ENCODE data around the gene ATP13A4. TPM values are rescaled to one million over a fixed set of nuclear protein-coding genes. Genes with fewer than 3 reads are reported as not detected.

Gene ATP13A4
- total RNA-seq, 4 donors from 2014 or later, result 0.56 TPM; not detected in 3

DNA sequence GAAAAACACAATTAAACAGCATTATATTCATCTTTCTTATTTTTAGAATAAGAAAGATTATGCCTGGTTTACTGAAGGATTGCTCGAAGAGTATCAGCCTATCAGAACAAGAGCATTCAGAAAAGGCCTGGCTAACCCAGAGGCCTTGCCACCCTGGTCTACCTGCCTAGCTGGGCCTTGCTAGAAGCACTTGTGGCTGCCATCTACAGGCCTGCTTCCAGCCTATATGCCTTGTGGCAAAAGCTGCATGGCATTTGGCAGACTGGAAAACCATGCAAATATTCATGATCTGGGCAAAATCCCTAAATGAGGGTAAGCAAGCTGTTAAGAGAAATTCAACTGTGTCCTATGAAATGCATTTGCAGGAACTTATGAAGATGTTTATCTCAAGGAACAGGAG is 9.3 kb upstream of the ATP13A4 start:
- ATAC-seq (no peak), DNase-seq (no peak)
- no peaks in the 10 kb centered on the region for H3K9me3 ChIP-seq
- no peaks in the 10 kb centered on the region for H3K36me3 ChIP-seq
- no peaks in the 10 kb centered on the region for H3K27me3 ChIP-seq
- no peak overlapping the region for H3K27ac ChIP-seq
- intact Hi-C loops (cut with DNase I; ENCODE audit: low total_unique reads) (no loop called here), in situ Hi-C loops (cut with MboI; ENCODE audit: low sequenced_read_pairs in 4 of 4) (loop anchor here (10.0 to 25.0 kb wide), 8 partner anchors 352 to 1102 kb away; no protein-coding TSS in a partner anchor)
- H3K4me1 ChIP-seq, result no peaks in the 10 kb centered on the region
- no peak overlapping the region for H3K4me3 ChIP-seq
- no peak for TF ChIP-seq POLR2A (IDR thresholded peaks at IDR 0.05)
- TF ChIP-seq, protein P1, sequence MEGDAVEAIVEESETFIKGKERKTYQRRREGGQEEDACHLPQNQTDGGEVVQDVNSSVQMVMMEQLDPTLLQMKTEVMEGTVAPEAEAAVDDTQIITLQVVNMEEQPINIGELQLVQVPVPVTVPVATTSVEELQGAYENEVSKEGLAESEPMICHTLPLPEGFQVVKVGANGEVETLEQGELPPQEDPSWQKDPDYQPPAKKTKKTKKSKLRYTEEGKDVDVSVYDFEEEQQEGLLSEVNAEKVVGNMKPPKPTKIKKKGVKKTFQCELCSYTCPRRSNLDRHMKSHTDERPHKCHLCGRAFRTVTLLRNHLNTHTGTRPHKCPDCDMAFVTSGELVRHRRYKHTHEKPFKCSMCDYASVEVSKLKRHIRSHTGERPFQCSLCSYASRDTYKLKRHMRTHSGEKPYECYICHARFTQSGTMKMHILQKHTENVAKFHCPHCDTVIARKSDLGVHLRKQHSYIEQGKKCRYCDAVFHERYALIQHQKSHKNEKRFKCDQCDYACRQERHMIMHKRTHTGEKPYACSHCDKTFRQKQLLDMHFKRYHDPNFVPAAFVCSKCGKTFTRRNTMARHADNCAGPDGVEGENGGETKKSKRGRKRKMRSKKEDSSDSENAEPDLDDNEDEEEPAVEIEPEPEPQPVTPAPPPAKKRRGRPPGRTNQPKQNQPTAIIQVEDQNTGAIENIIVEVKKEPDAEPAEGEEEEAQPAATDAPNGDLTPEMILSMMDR (IDR thresholded peaks at IDR 0.05 in 4 of 5, conservative IDR thresholded peaks at IDR 0.05 in 1 of 5), result no peak

DNA sequence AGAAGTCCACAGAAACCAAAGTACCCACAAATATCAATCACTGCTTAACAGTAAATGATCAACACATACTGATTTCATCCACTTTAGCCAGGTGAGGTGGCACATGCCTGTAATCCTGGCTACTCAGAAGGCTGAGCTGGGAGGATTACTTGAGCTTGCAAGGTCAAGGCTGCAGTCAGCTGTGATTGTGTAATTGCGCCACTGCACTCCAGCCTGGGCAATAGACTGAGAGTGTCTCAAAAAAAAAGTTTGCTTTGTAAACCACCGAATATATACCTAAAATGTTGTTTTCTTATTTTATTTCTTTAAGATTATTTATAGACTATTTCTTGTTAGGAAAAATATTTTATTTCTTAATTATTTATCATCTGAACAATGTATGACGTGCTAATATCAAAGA is 8.7 kb upstream of the ATP13A4 start:
- in situ Hi-C loops (cut with MboI; ENCODE audit: low sequenced_read_pairs in 4 of 4), result loop anchor here (10.0 to 25.0 kb wide), 8 partner anchors 351 to 1101 kb away; no protein-coding TSS in a partner anchor
- Histone ChIP-seq H3K9me3 (no peaks in the 10 kb centered on the region), H3K36me3 (no peaks in the 10 kb centered on the region), H3K27ac (no peak overlapping the region), H3K4me1 (no peaks in the 10 kb centered on the region), H3K4me3 (no peak overlapping the region), H3K27me3 (no peaks in the 10 kb centered on the region)
- intact Hi-C loops (cut with DNase I; ENCODE audit: low total_unique reads), result no loop called here
- DNase-seq (no peak), ATAC-seq (no peak)
- TF ChIP-seq POLR2A (IDR thresholded peaks at IDR 0.05), result no peak
- TF ChIP-seq, protein P1 (IDR thresholded peaks at IDR 0.05 in 4 of 5, conservative IDR thresholded peaks at IDR 0.05 in 1 of 5), result no peak

DNA sequence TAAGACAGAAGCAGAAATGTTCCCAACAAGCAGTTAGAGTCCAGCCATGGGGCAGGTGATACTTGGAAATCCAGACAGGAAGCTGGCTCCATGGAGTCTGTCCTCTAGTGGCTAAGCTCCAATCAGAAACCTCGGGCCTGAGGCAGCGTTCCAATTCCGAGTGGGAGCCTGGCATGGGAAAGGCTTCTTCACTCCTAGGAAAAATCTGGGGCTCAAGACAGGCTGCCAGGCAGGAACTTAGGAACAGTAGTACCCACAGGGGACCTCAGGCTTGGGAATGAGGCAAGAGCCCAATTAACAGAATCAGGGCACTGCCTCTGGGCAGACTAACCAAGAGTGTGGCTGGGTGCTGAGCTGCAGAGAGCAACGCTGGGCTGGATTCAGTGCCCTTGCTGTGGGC is 6.2 kb upstream of the ATP13A4 start:
- TF ChIP-seq, protein P1 (IDR thresholded peaks at IDR 0.05 in 4 of 5, conservative IDR thresholded peaks at IDR 0.05 in 1 of 5), result no peak
- no peak for TF ChIP-seq POLR2A (IDR thresholded peaks at IDR 0.05)
- ATAC-seq (no peak), DNase-seq (no peak)
- no peak overlapping the region for H3K4me3 ChIP-seq
- no peaks in the 10 kb centered on the region for H3K9me3 ChIP-seq
- in situ Hi-C loops (cut with MboI; ENCODE audit: low sequenced_read_pairs in 4 of 4), result loop anchor here (10.0 to 25.0 kb wide), 8 partner anchors 349 to 1099 kb away; no protein-coding TSS in a partner anchor
- no peaks in the 10 kb centered on the region for H3K27me3 ChIP-seq
- no peaks in the 10 kb centered on the region for H3K4me1 ChIP-seq
- H3K27ac ChIP-seq, result no peak overlapping the region
- H3K36me3 ChIP-seq, result no peaks in the 10 kb centered on the region
- intact Hi-C loops (cut with DNase I; ENCODE audit: low total_unique reads), result no loop called here

DNA sequence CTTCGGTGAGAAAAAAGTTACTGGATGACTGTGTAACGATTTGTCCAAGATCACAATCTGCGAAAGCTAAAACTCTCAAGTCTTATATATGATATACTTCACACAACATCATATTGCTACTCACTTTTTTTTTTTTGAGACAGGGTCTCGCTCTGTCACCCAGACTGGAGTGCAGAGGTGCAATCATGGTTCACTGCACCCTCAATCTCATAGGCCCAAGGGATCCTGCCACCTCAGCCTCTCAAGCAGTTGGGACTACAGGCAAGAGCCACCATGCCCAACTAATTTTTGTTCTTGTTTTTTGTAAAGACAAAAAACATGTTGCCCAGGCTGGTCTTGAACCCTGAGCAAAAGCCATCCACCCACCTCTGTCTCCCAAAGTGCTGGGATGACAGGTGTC is 5.4 kb upstream of the ATP13A4 start:
- DNase-seq, result no peak
- Histone ChIP-seq H3K27me3 (no peaks in the 10 kb centered on the region), H3K4me3 (no peak overlapping the region), H3K36me3 (no peaks in the 10 kb centered on the region), H3K27ac (no peak overlapping the region), H3K9me3 (no peaks in the 10 kb centered on the region), H3K4me1 (no peaks in the 10 kb centered on the region)
- intact Hi-C loops (cut with DNase I; ENCODE audit: low total_unique reads) (no loop called here), in situ Hi-C loops (cut with MboI; ENCODE audit: low sequenced_read_pairs in 4 of 4) (loop anchor here (10.0 to 25.0 kb wide), 8 partner anchors 348 to 1098 kb away; no protein-coding TSS in a partner anchor)
- TF ChIP-seq, protein P1 (IDR thresholded peaks at IDR 0.05 in 4 of 5, conservative IDR thresholded peaks at IDR 0.05 in 1 of 5), result no peak
- no peak for TF ChIP-seq POLR2A (IDR thresholded peaks at IDR 0.05)
- no peak for ATAC-seq

DNA sequence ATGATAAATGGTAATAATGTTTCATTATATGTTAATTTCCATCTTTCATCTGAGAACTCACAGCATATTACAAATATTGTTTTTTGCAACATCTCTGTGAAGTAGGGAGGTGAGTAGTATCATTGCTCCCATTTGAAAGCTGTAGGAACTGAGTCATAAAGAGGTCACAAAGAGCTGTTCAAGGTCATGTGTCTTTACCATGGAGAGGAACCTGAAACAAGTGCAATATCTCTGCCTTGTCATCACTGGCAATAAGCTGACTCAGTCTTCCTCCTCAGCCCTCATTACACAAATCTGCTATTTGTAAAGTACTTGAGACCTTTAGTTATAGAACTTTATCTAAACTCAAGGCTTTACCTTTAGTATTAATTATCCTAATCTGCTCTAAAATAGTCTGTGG is 4.4 kb upstream of the ATP13A4 start:
- H3K36me3 ChIP-seq, result no peaks in the 10 kb centered on the region
- in situ Hi-C loops (cut with MboI; ENCODE audit: low sequenced_read_pairs in 4 of 4), result loop anchor here (25.0 kb wide), 5 partner anchors 347 to 1097 kb away; no protein-coding TSS in a partner anchor
- no peak for DNase-seq

More for the DNA sequence above, 4.4 kb upstream of the ATP13A4 start:
- Histone ChIP-seq H3K27ac (no peak overlapping the region), H3K9me3 (no peaks in the 10 kb centered on the region), H3K27me3 (no peaks in the 10 kb centered on the region), H3K4me1 (no peaks in the 10 kb centered on the region), H3K4me3 (no peak overlapping the region)
- intact Hi-C loops (cut with DNase I; ENCODE audit: low total_unique reads), result no loop called here
- TF ChIP-seq POLR2A (IDR thresholded peaks at IDR 0.05), result no peak
- TF ChIP-seq, protein P1 (IDR thresholded peaks at IDR 0.05 in 4 of 5, conservative IDR thresholded peaks at IDR 0.05 in 1 of 5), result no peak
- ATAC-seq, result no peak

Data from gastrocnemius medialis (tissue), 4 donors.